Osteocyte (in vitro differentiated cells): Measurements from ENCODE around the gene MPEG1. TPM values are rescaled to one million over a fixed set of nuclear protein-coding genes. Genes with fewer than 3 reads are reported as not detected.

Experiments used
- DNase-seq: peaks from one replicate; pipeline ENCODE4 v3.0.0; 2021; ENCODE audit warnings: mixed read lengths; ENCODE audit not compliant: unreplicated experiment; ENCODE audit errors: extremely low spot score
- H3K27ac Mint-ChIP-seq: one replicate; pipeline ENCODE4 v1.8.0; 2021; ENCODE audit warnings: mild to moderate bottlenecking, mixed read lengths; ENCODE audit not compliant: unreplicated experiment
- H3K27me3 Mint-ChIP-seq: one replicate; pipeline ENCODE4 v1.8.0; 2021; ENCODE audit warnings: mixed read lengths; ENCODE audit not compliant: unreplicated experiment
- H3K36me3 Mint-ChIP-seq: one replicate; pipeline ENCODE4 v1.8.0; 2021; ENCODE audit warnings: mixed read lengths; ENCODE audit not compliant: unreplicated experiment
- H3K4me1 Mint-ChIP-seq: one replicate; pipeline ENCODE4 v1.8.0; 2021; ENCODE audit warnings: mixed read lengths; ENCODE audit not compliant: unreplicated experiment
- H3K4me3 Mint-ChIP-seq: one replicate; pipeline ENCODE4 v1.8.0; 2021; ENCODE audit warnings: mild to moderate bottlenecking, moderate library complexity, mixed read lengths; ENCODE audit not compliant: unreplicated experiment
- H3K9me3 Mint-ChIP-seq: one replicate; pipeline ENCODE4 v1.8.0; 2021; ENCODE audit warnings: mixed read lengths; ENCODE audit not compliant: unreplicated experiment
- CTCF ChIP-seq: fragments of 200-600 bp; sonication (generic); IDR thresholded peaks from 2 replicates; pipeline ENCODE4 v1.5.0; 2021; ENCODE audit warnings: antibody characterized with exemption, mild to moderate bottlenecking, moderate library complexity
- total RNA-seq: library from RNA; stranded (reverse); gene quantifications from 2 replicates; pipeline ENCODE4 v1.2.1, GENCODE V29; 2021

Gene MPEG1
- total RNA-seq, 1 donor from 2014 or later = not detected

- Mint-ChIP-seq H3K27me3 (peaks cover 27% of the 10 kb centered on the region), H3K4me1 (peaks cover 17% of the 10 kb centered on the region), H3K4me3 (no peak overlapping the region), H3K36me3 (no peaks in the 10 kb centered on the region), H3K27ac (no peak overlapping the region), H3K9me3 (no peaks in the 10 kb centered on the region)
- TF ChIP-seq CTCF = no peak
- no peak for DNase-seq
These were observed 505 bp downstream of the MPEG1 start for GRCh38 chr11:59212222-59212621.

GRCh38 chr11:59208956-59209355 is 3.8 kb downstream of the MPEG1 start:
- TF ChIP-seq CTCF = no peak
- Mint-ChIP-seq H3K4me1 (peaks cover 17% of the 10 kb centered on the region), H3K36me3 (no peaks in the 10 kb centered on the region), H3K9me3 (no peaks in the 10 kb centered on the region), H3K4me3 (no peak overlapping the region), H3K27ac (no peak overlapping the region), H3K27me3 (peaks cover 21% of the 10 kb centered on the region)
- no peak for DNase-seq

- no peaks in the 10 kb centered on the region for H3K9me3 Mint-ChIP-seq
- H3K4me3 Mint-ChIP-seq = no peak overlapping the region
- no peak overlapping the region for H3K27ac Mint-ChIP-seq
- peaks cover 17% of the 10 kb centered on the region for H3K4me1 Mint-ChIP-seq
- H3K36me3 Mint-ChIP-seq = no peaks in the 10 kb centered on the region
- DNase-seq = no peak
- peak; percentile 78 for TF ChIP-seq CTCF
- H3K27me3 Mint-ChIP-seq = peaks cover 21% of the 10 kb centered on the region
These were observed 4.7 kb downstream of the MPEG1 start for GRCh38 chr11:59207988-59208451.

GRCh38 chr11:59206635-59207034 is 6.1 kb downstream of the MPEG1 start:
- Mint-ChIP-seq H3K36me3 (no peaks in the 10 kb centered on the region), H3K4me3 (no peak overlapping the region), H3K27ac (no peak overlapping the region), H3K4me1 (peaks cover 17% of the 10 kb centered on the region), H3K27me3 (peaks cover 16% of the 10 kb centered on the region), H3K9me3 (no peaks in the 10 kb centered on the region)
- peak; percentile 58 for TF ChIP-seq CTCF
- no peak for DNase-seq

- Mint-ChIP-seq H3K4me1 (peaks cover 17% of the 10 kb centered on the region), H3K36me3 (no peaks in the 10 kb centered on the region), H3K4me3 (no peak overlapping the region), H3K27ac (no peak overlapping the region), H3K9me3 (no peaks in the 10 kb centered on the region), H3K27me3 (peaks cover 12% of the 10 kb centered on the region)
- DNase-seq = no peak
- TF ChIP-seq CTCF = no peak
These were observed 7.1 kb downstream of the MPEG1 start for GRCh38 chr11:59205648-59206047.
